NCI-H2196 (cell line): ENCODE results near the gene RPL31.

Experiments
- DNase-seq: peaks from one replicate; lab custom pipeline; 2025; ENCODE audit not compliant: unreplicated experiment; lab: John Stamatoyannopoulos, UW

Gene RPL31

DNA sequence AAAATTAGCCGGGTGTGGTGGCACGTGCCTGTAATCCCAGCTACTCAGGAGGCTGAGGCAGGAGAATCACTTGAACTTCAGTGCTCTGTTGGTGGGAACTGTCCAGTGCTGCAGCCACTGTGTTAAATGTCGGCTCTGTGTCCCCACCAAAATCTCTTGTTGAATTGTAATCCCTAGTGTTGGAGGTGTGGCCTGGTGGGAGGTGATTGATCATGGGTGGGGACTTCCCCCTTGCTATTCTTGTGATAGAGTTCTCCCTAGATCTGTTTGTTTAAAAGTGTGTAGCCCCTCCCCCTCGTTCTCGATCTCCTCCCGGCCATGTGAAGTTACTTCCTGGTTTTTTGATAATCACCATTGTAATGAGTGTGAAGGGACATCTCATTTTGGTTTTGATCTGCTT is 9.8 kb upstream of the RPL31 start:
- no peak for DNase-seq

GRCh38 chr2:100993294-100993693 is 8.8 kb upstream of the RPL31 start:
- DNase-seq: no peak

DNA sequence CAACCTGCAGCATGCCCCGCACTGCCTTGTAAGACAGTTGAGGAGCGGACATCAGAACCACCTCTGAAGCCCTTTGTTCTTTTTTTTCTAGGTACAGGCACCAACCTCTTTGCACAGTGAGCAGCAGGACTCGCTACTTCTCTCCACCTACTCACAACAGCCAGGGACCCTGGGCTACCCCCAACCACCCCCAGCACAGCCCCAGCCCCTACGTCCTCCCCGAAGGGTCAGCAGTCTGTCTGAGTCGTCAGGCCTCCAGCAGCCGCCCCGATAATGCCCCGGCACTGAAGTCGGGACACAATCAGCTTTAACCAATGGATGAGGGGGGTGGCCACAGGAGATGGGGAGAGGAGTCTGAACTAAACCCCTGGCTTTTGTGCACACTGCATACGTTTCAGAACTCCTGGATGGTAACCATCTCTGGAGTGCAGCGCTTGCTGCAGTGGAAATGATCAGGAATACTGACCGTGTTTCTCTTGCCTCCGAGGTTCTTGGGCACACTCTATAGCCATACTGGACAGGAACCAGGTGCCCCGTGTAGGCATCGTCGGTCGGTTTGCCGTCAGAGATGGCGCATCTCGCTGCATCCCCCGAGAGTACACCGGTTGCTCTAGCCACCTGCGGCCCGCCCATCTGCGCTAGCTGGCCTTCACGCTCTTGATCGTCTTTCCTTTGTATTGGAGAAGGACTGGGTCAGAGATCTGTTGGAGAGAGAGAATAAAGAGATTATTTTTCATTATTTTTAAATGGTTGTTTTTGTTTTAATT is 6.6 kb upstream of the RPL31 start:
- DNase-seq: no peak

DNA sequence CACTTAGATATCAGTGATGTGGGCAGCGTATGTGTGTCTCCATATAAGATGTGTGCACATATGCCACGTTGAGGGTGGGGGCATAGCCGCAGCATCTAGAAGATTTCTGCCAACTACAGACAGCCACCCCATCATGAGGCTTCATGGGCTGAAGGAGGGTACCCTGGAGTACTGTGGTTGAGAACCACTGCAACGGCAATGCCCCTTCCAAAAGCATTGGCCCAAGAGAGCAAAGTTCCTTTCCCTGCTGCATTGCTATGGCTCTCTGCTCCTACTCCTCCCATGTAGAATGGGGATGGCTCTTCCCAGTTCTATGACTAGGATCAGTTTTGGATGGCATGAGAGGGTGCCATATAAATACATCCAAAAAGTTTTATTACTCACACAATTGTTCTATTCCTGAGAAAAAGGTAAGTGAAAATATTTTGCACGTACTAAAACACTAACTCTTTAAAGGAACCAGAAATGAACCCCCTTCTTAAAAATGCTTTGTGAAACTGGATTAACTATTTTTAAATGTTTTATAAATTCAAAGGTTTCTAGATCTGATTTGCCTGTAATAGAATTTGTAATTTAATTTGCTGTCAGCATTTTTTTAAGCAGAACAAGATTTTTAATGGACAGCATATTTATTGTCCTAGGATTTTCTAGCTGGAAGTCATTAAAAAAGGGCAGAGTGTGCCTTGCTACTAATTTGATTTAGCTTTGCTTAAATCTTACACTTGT is 4.4 kb upstream of the RPL31 start:
- no peak for DNase-seq

GRCh38 chr2:100998235-100998573 is 3.9 kb upstream of the RPL31 start:
- DNase-seq: no peak

DNA sequence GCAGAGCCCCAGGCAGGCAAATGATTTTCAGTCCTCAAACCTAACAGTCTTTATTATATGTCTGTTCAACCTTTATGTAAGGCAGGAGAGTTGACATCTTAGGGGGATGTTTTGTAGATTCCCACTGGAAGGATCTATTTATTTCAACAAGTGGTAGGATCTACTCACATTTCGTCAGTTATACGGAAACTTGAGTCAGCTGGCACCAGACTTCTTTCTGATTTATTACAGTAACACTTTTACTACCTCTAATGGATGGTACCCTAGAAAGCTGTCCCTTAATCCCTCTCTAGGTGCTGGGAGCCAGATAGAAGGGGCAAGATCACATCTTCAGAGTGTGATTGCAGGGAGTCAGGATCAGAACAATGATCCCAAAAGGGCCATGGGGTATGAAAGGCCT is 2.1 kb upstream of the RPL31 start:
- no peak for DNase-seq

DNA sequence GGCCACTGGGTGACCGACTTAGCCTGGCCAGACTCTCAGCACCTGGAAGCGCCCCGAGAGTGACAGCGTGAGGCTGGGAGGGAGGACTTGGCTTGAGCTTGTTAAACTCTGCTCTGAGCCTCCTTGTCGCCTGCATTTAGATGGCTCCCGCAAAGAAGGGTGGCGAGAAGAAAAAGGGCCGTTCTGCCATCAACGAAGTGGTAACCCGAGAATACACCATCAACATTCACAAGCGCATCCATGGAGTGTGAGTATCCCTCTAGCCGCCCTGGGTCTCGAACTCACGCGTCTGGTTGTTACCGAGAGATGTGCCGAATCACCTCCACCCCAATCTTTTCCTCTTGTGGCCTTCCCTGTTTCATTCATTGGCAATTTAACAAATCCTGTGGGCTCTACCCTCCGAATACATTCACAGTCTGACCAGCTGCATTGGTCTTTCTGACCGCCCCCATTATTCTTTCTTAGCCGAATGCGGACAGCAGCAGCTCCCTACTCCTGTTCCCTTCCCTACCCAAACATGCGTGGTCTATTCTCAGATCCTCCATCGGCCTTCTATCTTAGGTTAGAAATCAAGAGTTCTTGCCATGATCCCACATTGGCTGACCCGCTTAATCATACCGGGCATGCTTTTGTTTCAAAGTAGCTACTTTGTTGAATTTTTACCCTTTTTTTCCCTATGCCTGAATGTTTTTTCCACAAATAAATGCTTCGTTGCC is 631 bp downstream of the RPL31 start:
- DNase-seq: no peak

DNA sequence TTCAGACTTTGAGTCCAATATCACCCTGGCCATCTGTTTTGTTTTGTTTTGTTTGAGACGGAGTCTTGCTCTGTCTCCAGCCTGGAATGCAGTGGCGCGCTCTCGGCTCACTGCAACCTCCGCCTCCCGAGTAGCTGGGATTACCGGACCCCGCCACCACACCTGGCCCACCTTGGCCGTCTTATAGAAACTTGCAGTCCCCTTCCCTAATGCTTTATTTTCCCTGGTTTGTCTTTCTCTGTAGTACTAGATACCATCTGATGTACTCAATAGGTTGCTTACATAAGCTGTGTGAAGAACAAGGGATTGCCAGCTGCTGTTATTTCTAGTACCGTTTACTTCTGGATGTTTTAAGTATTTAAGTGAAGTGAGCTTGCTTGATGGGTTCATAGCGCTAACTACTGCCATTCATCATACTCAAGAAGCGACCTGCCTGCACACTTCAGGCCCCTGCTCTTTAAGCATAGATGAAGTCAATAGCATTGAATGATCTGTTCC is 1.2 kb downstream of the RPL31 start:
- DNase-seq: no peak

DNA sequence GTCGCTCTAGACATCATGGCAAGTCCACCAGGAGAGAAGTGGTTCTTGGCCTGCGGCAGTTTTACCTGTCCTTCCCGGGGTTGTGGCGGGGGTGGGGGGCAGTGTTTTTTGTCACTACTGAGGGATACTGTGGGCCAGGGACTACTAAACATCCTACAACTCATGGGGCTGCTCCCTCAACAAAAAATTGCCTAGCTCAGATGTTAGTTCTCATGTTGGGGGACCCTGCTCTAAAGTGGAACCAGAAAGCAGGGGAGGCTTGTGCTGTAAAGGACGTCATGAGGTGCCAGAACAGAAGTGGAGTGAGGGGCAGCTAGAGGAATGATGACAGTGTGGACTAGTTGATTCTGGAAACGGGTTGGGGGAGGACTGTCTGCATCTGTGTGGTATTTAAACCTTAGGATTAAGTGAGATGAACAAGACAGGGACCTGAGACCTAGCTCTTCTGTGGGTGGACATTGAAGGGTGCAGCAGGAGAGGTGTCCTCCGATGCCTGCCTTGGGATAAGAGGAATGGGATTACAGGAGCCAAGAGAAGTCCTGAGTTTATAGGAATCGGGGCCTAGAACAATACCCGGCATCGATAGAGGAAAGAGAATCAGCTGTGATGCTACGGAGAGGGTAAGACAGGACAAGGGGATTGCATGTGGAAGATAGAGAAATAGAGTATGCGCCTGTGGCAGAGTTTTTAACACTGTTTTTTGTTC is 2.7 kb downstream of the RPL31 start:
- no peak for DNase-seq

GRCh38 chr2:101006065-101006715 is 4.1 kb downstream of the RPL31 start:
- no peak for DNase-seq

- DNase-seq: no peak
Measured at GRCh38 chr2:101007415-101008345, 5.6 kb downstream of the RPL31 start.

- no peak for DNase-seq
Measured at GRCh38 chr2:101011152-101011551, 9.1 kb downstream of the RPL31 start.

GRCh38 chr2:101012054-101012705 is 10.1 kb downstream of the RPL31 start:
- DNase-seq: no peak

- DNase-seq: peak; percentile 65
Measured at GRCh38 chr2:101012706-101013181, 10.7 kb downstream of the RPL31 start.

DNA sequence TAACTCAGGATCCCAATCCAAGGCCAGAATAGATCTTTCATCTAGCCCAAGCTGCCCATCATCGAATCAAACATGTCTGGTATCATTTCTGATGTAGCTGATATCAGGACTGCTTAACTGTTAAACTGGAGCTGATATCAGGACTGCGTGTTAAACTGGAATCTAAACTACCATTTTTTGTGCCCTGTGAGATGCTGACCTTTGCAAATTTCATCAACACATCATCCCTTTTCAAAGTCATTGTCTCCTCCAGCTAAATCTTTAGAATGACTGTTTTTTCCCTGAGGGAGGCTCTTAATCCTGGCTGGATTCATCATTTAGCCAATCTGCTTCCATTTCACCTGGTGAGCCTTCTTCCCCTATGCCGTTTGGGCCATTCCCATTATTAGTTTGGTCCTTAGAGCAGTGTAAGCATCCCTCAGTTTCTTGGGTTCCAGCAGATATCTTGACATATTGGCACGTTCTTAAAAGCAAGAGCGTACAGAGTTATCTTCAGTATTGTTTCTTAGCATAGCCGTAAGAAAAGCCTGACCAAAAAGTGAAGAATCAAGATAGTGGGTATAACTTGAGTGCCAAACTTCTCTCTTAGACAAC is 12.3 kb downstream of the RPL31 start:
- DNase-seq: no peak

DNA sequence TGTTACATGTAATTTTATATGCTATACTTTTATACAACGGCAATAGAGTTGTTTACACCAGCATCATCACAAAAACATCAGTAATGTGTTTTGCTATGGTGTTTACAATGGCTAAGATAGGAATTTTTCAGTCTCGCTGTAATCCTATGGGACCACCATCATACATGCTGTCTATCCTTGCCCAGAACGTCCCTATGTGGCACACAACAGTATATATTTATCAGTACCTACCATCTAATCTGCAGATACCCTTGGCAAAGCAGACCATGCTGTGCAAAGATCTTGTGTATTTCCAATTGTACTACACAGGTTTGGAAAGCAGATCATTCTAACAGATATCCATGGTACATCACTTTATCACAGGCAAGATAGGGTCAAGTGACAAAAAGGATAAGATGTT is 15.3 kb downstream of the RPL31 start:
- no peak for DNase-seq

DNA sequence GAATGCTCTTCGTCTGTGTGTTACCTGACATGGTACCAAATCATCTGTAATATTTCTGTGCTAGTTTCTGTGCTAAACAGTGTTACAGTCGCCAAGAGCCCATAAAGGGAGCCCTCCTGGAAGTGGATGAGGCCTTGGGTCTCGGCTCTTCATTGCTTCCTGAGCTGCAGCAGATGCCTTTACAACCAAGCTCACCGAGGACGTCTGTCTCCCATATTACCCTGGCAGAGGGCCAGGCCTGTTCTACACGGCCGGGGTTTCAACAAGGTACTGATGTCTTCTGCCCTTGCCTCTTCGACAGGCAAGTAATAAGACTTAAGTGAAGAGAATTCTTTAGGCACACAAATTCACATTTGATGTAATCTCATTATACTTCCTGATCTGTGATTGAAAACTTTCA is 16.8 kb downstream of the RPL31 start:
- no peak for DNase-seq

DNA sequence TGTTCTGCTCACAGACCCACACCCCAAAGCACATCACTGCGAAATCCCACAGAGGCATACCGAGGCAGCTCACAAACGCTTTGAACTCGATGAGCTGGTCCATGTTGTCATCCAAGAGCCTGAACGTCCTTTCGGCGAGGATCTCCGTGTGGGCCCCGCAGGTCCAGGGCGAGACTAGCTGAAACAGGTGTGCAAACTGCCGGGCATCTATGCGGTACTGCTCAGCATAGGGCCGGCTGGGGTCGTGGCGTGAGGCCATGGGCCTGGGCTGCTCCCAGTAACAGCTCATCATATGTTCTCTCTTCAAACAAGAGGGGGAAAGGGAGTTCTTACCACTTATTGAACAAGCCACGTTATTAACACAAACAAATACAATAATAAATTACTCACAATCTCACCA is 20.1 kb downstream of the RPL31 start:
- DNase-seq: no peak
